Measurements from ENCODE around the gene ENPP5. TPM values are rescaled to one million over a fixed set of nuclear protein-coding genes. Genes with fewer than 3 reads are reported as not detected.
"Not testable (repeated sequence)": the region's sequence is repeated elsewhere in the genome, so short reads cannot be mapped to it uniquely, and the experiment has no call there.

ENPP5 gene
- total and polyA plus RNA-seq, 4 experiments from 2014 or later, result 0.89 to 2.1 (median 1.6) TPM

GRCh38 chr6:46130666-46131065, 40.1 kb downstream of the ENPP5 start:
- Histone ChIP-seq H3K36me3 (ENCODE audit: insufficient read depth, low read length) (no peaks in the 10 kb centered on the region), H3K27me3 (ENCODE audit: insufficient read depth, low read length) (no peaks in the 10 kb centered on the region), H3K27ac (ENCODE audit: low read depth, low read length) (no peak overlapping the region), H3K4me3 (ENCODE audit: low read length in 2 of 2) (peak overlapping the region; percentile 86 to 97), H3K9me3 (ENCODE audit: control insufficient read depth in 1 of 2, low read length in 2 of 2) (no peaks in the 10 kb centered on the region), H3K4me1 (ENCODE audit: insufficient read depth, low read length) (peaks cover 30% of the 10 kb centered on the region)
- DNase-seq, result peak in 1 of 5 donors; percentile 36
- Mint-ChIP-seq H3K27ac (peak overlapping the region in 4 of 7 donors; percentile 2 to 97 (median 90)), H3K4me1 (peaks cover 32 to 62% (median 45%) of the 10 kb centered on the region in 4 donors), H3K4me3 (peak overlapping the region; percentile 93 to 98 (median 98)), H3K36me3 (peaks cover 0 to 13% of the 10 kb centered on the region in 2 donors), H3K9me3 (no peaks in the 10 kb centered on the region), H3K27me3 (no peaks in the 10 kb centered on the region)
- intact Hi-C loops (cut with micrococcal nuclease), result loop anchor here (1.0 to 5.0 kb wide), 3 partner anchors 8 to 1347 kb away; partner anchors contain the start of gene CD2AP
- POLR2A ChIA-PET (ENCODE audit: partially characterized antibody), result interaction anchor here (1.4 to 2.7 kb wide), 5 partner anchors 8 to 116 kb away, joined by 3 to 15 read pairs (median 10); partner anchors contain the start of genes CLIC5 and ENPP5
- CTCF ChIA-PET (ENCODE audit: partially characterized antibody), result interaction anchor here (1.2 to 3.2 kb wide), 3 partner anchors 14 to 200 kb away, joined by 3 to 18 read pairs (median 8); no protein-coding TSS in a partner anchor

- peaks cover 31 to 56% (median 42%) of the 10 kb centered on the region in 4 donors for H3K4me1 Mint-ChIP-seq
- peak; percentile 91 to 98 (median 93) for DNase-seq
- H3K27ac ChIP-seq (ENCODE audit: low read depth, low read length), result peak within 1 kb of the TSS; percentile 63
These were observed 40.9 kb downstream of the ENPP5 start, which contains the start of gene ENPP4 for GRCh38 chr6:46129629-46130511. Gene ENPP4, plus strand, starts transcription at chr6:46129989. Its CDS starts 9,595 bp downstream, at chr6:46139584.

GRCh38 chr6:46129291-46129628, 41.5 kb downstream of the ENPP5 start:
- peak overlapping the region; percentile 63 for H3K27ac ChIP-seq (ENCODE audit: low read depth, low read length)
- intact Hi-C loops (cut with micrococcal nuclease), result loop anchor here (2.0 kb wide), 2 partner anchors 38 to 42 kb away; partner anchors contain the start of gene ENPP5
- Mint-ChIP-seq H3K27ac (peak overlapping the region; percentile 89 to 97 (median 95)), H3K4me3 (peak overlapping the region; percentile 93 to 98 (median 98)), H3K4me1 (peaks cover 30 to 53% (median 40%) of the 10 kb centered on the region in 4 donors), H3K27me3 (no peaks in the 10 kb centered on the region), H3K9me3 (no peaks in the 10 kb centered on the region), H3K36me3 (peaks cover 0 to 13% of the 10 kb centered on the region in 2 donors)
- H3K4me3 ChIP-seq (ENCODE audit: low read length in 2 of 2), result peak overlapping the region; percentile 86 to 97
- ChIA-PET CTCF (ENCODE audit: partially characterized antibody) (interaction anchor here (0.8 to 3.2 kb wide), 9 partner anchors 9 to 251 kb away, joined by 3 to 18 read pairs (median 3); no protein-coding TSS in a partner anchor), POLR2A (ENCODE audit: partially characterized antibody) (interaction anchor here (1.0 to 2.7 kb wide), 11 partner anchors 9 to 751 kb away, joined by 3 to 15 read pairs (median 4); partner anchors contain the start of genes CLIC5, ENPP5 and SUPT3H)
- peaks cover 30% of the 10 kb centered on the region for H3K4me1 ChIP-seq (ENCODE audit: insufficient read depth, low read length)
- H3K27me3 ChIP-seq (ENCODE audit: insufficient read depth, low read length), result no peaks in the 10 kb centered on the region
- no peak for DNase-seq
- no peaks in the 10 kb centered on the region for H3K36me3 ChIP-seq (ENCODE audit: insufficient read depth, low read length)
- no peaks in the 10 kb centered on the region for H3K9me3 ChIP-seq (ENCODE audit: control insufficient read depth in 1 of 2, low read length in 2 of 2)

More at GRCh38 chr6:46129629-46130511, 40.9 kb downstream of the ENPP5 start, which contains the start of gene ENPP4:
- no peaks in the 10 kb centered on the region for H3K27me3 Mint-ChIP-seq
- POLR2A ChIA-PET (ENCODE audit: partially characterized antibody), result interaction anchor here (1.0 to 2.7 kb wide), 11 partner anchors 9 to 752 kb away, joined by 3 to 15 read pairs (median 4); partner anchors contain the start of genes CLIC5, ENPP5 and SUPT3H
- peaks cover 30% of the 10 kb centered on the region for H3K4me1 ChIP-seq (ENCODE audit: insufficient read depth, low read length)
- no peaks in the 10 kb centered on the region for H3K9me3 ChIP-seq (ENCODE audit: control insufficient read depth in 1 of 2, low read length in 2 of 2)
- no peaks in the 10 kb centered on the region for H3K36me3 ChIP-seq (ENCODE audit: insufficient read depth, low read length)
- intact Hi-C loops (cut with micrococcal nuclease), result loop anchor here (1.0 to 5.0 kb wide), 5 partner anchors 8 to 1347 kb away; partner anchors contain the start of genes CD2AP and ENPP5
- peak within 1 kb of the TSS; percentile 93 to 98 (median 98) for H3K4me3 Mint-ChIP-seq
- H3K36me3 Mint-ChIP-seq, result peaks cover 0 to 13% of the 10 kb centered on the region in 2 donors
- H3K27ac Mint-ChIP-seq, result peak within 1 kb of the TSS; percentile 89 to 97 (median 95)
- H3K4me3 ChIP-seq (ENCODE audit: low read length in 2 of 2), result peak within 1 kb of the TSS; percentile 86 to 97
- no peaks in the 10 kb centered on the region for H3K9me3 Mint-ChIP-seq
- CTCF ChIA-PET (ENCODE audit: partially characterized antibody), result interaction anchor here (0.6 to 3.2 kb wide), 10 partner anchors 9 to 250 kb away, joined by 3 to 18 read pairs (median 4); no protein-coding TSS in a partner anchor
- no peaks in the 10 kb centered on the region for H3K27me3 ChIP-seq (ENCODE audit: insufficient read depth, low read length)

GRCh38 chr6:46128476-46128875, 42.3 kb downstream of the ENPP5 start:
- Histone ChIP-seq H3K36me3 (ENCODE audit: insufficient read depth, low read length) (no peaks in the 10 kb centered on the region), H3K9me3 (ENCODE audit: control insufficient read depth in 1 of 2, low read length in 2 of 2) (no peaks in the 10 kb centered on the region), H3K4me1 (ENCODE audit: insufficient read depth, low read length) (peaks cover 30% of the 10 kb centered on the region), H3K4me3 (ENCODE audit: low read length in 2 of 2) (peak overlapping the region in 1 of 2 donors; percentile 17), H3K27ac (ENCODE audit: low read depth, low read length) (no peak overlapping the region), H3K27me3 (ENCODE audit: insufficient read depth, low read length) (no peaks in the 10 kb centered on the region)
- Mint-ChIP-seq H3K27me3 (no peaks in the 10 kb centered on the region), H3K9me3 (no peaks in the 10 kb centered on the region), H3K36me3 (peaks cover 0 to 12% of the 10 kb centered on the region in 2 donors), H3K27ac (peak overlapping the region in 5 of 7 donors; percentile 52 to 89 (median 67)), H3K4me1 (peaks cover 25 to 46% (median 33%) of the 10 kb centered on the region in 4 donors), H3K4me3 (peak overlapping the region; percentile 93 to 98 (median 98))
- CTCF ChIA-PET (ENCODE audit: partially characterized antibody), result interaction anchor here (0.8 to 3.2 kb wide), 6 partner anchors 10 to 198 kb away, joined by 3 to 18 read pairs (median 6); no protein-coding TSS in a partner anchor
- intact Hi-C loops (cut with micrococcal nuclease), result loop anchor here (2.0 kb wide), 2 partner anchors 38 to 42 kb away; partner anchors contain the start of gene ENPP5
- DNase-seq, result no peak
- POLR2A ChIA-PET (ENCODE audit: partially characterized antibody), result interaction anchor here (2.3 to 2.7 kb wide), 2 partner anchors 42 to 114 kb away, joined by 10 to 15 read pairs; partner anchors contain the start of genes CLIC5 and ENPP5

- H3K4me1 ChIP-seq (ENCODE audit: insufficient read depth, low read length); H3K9me3 ChIP-seq (ENCODE audit: control insufficient read depth in 1 of 2, low read length in 2 of 2); H3K4me3 ChIP-seq (ENCODE audit: low read length in 2 of 2); H3K27me3 Mint-ChIP-seq; H3K27ac ChIP-seq (ENCODE audit: low read depth, low read length); H3K27ac Mint-ChIP-seq; H3K27me3 ChIP-seq (ENCODE audit: insufficient read depth, low read length); H3K36me3 ChIP-seq (ENCODE audit: insufficient read depth, low read length); intact Hi-C loops (cut with micrococcal nuclease): not testable (repeated sequence)
- peak overlapping the region in 5 of 8 donors; percentile 17 to 58 (median 50) for H3K4me3 Mint-ChIP-seq
- H3K36me3 Mint-ChIP-seq, result peaks cover 15 to 16% of the 10 kb centered on the region in 2 donors
- CTCF ChIA-PET (ENCODE audit: partially characterized antibody), result interaction anchor here (1.3 kb wide), 1 partner anchor 30 kb away, joined by 4 read pairs; no protein-coding TSS in a partner anchor
- H3K4me1 Mint-ChIP-seq, result peaks cover 9 to 23% (median 18%) of the 10 kb centered on the region in 4 donors
- POLR2A ChIA-PET (ENCODE audit: partially characterized antibody), result interaction anchor here (2.1 kb wide), 1 partner anchor 10 kb away, joined by 9 read pairs; the partner anchor contains the start of gene ENPP4
- H3K9me3 Mint-ChIP-seq, result peaks cover 0 to 22% (median 13%) of the 10 kb centered on the region in 8 donors
- DNase-seq, result peak in 2 of 5 donors; percentile 6 to 9
These were observed 51.1 kb downstream of the ENPP5 start for GRCh38 chr6:46119679-46120078.

- DNase-seq, result no peak
- intact Hi-C loops (cut with micrococcal nuclease), result no loop called here
- H3K27ac Mint-ChIP-seq, result no peak overlapping the region
- H3K27me3 Mint-ChIP-seq, result no peaks in the 10 kb centered on the region
- no peaks in the 10 kb centered on the region for H3K27me3 ChIP-seq (ENCODE audit: insufficient read depth, low read length)
- no peak overlapping the region for H3K4me3 Mint-ChIP-seq
- CTCF ChIA-PET (ENCODE audit: partially characterized antibody), result interaction anchor here (1.3 kb wide), 1 partner anchor 29 kb away, joined by 4 read pairs; no protein-coding TSS in a partner anchor
- H3K36me3 ChIP-seq (ENCODE audit: insufficient read depth, low read length), result no peaks in the 10 kb centered on the region
- POLR2A ChIA-PET (ENCODE audit: partially characterized antibody), result interaction anchor here (2.1 kb wide), 1 partner anchor 11 kb away, joined by 9 read pairs; the partner anchor contains the start of gene ENPP4
- peaks cover 9 to 23% (median 18%) of the 10 kb centered on the region in 4 donors for H3K4me1 Mint-ChIP-seq
- no peaks in the 10 kb centered on the region for H3K9me3 ChIP-seq (ENCODE audit: control insufficient read depth in 1 of 2, low read length in 2 of 2)
- no peak overlapping the region for H3K4me3 ChIP-seq (ENCODE audit: low read length in 2 of 2)
- H3K36me3 Mint-ChIP-seq, result peaks cover 15 to 16% of the 10 kb centered on the region in 2 donors
- peaks cover 9% of the 10 kb centered on the region for H3K4me1 ChIP-seq (ENCODE audit: insufficient read depth, low read length)
- H3K27ac ChIP-seq (ENCODE audit: low read depth, low read length), result no peak overlapping the region
- H3K9me3 Mint-ChIP-seq, result peaks cover 0 to 22% (median 13%) of the 10 kb centered on the region in 8 donors
These were observed 51.9 kb downstream of the ENPP5 start for GRCh38 chr6:46118836-46119235.

Measured in CD4-positive, alpha-beta memory T cell (primary cell).